HG03521 (cell line): ENCODE data around the gene PPIA.
"Not testable (repeated sequence)": the region's sequence is repeated elsewhere in the genome, so short reads cannot be mapped to it uniquely, and the experiment has no call there.

ENCODE experiments used
- ATAC-seq: cut with Tn5 transposase; IDR thresholded peaks from one replicate; pipeline ENCODE4 v1.9.1; 2021; ENCODE audit warnings: mild to moderate bottlenecking, moderate library complexity; ENCODE audit not compliant: unreplicated experiment

Gene PPIA

DNA sequence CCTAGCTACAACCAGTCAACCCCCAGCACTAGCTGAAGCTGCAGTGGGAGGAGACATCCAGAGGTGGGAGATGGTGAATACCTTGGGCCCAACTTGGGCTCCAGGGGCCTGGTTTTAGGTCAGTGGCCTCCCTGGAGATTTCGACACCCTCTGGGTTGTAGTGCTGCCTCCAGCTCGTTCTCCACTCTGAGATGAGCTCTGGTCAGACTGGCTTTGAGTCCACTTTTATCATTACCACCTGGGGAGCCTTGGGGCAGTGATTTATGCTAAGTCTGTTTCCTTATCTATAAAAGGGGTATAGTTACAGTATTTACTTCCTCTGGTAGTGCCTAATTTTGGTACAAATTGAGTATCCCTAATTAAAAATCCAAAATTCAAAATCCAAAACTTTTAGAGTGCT, 22.8 kb downstream of the PPIA start:
- no peak for ATAC-seq

DNA sequence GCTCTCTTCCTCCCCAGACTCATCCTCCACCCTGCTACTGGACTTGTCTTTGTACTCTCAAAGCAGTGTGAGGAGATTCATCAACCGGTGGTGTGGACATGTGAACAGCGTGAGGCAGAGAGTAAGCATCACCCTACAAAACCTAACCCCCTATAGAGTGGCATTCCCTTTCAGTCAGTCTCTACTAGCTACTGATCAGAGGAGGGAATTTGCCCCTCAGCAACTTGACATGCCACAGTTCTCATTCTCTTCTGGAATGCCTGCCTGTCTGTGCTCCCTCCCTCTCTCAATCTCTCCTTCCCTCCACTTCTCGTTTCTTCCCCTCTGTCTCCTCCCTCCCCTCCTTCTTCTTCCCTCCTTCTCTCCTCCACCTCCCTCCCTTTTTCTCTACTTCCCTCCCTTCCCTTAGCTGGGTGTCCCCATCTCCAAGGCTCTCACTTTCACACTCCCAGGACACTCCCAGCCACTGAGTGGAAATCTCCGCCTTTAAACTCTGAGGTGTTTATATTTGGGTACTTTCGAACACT, 26.8 kb downstream of the PPIA start:
- ATAC-seq: no peak

DNA sequence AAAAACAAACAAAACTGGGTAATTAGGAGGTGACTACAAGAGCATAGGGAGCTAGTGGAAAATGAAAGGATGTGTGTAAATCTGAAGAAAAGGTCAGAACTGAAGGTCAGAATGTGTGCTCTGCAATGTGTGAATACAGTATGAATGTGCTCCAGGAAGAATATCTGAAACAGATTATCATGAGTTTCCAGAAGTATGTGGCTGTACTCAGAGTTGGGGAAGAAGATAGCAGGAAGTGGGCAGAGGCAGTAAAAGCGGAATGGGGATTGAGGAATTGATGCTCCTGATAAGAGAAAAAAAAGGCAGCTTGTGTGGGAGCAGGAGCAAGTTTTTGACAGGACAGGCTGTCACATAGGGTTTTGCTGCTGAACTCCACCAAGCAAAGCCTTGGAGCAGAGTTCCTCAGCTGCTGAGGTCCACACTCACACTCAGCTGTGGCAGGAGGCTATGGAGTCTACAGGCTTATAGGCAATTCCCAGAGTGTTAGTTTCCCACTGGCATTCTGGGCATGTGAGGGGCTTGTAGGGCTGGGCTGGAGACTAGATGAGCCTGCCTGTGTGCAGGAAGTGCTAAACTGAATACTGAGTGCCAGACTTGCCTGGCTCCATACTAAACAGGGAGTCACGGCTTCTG, 28.5 kb downstream of the PPIA start:
- no peak for ATAC-seq

DNA sequence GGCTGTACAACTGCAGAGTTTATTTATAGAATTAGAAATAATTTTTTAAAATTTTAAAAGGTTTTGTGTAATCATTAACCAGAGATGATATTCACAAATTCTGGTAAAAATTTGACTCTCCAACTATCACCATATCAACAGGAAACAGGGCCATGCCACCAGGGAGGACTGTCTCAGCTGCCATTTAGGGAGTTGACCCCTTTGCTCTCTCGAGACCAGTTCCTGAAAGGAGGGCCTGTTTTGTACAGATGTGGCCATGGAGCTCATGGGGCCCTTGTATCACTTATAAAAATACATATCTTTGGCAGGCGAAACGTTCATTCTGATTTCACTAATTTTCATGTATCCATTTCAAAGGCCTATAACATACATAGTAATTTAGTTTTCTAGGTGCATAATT, 31.1 kb downstream of the PPIA start:
- no peak for ATAC-seq

DNA sequence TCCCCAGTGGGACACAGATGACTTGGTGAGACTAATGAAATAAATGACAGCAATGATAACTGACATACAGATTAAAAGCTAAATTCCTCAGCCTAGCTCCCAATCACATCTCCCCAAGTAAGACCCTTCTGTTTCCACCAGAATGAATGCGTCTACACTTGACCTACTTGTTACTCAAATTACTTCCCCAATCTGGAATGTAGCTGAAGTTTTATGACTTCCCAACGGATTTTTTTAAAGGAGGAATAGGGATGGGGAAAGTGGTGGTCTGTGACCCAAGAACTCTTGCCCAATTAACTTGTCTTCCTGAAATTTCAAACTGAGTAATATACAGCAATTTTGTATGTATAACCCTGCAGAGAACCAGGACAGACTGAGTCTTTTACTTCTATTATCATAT, 42.3 kb downstream of the PPIA start:
- no peak for ATAC-seq

DNA sequence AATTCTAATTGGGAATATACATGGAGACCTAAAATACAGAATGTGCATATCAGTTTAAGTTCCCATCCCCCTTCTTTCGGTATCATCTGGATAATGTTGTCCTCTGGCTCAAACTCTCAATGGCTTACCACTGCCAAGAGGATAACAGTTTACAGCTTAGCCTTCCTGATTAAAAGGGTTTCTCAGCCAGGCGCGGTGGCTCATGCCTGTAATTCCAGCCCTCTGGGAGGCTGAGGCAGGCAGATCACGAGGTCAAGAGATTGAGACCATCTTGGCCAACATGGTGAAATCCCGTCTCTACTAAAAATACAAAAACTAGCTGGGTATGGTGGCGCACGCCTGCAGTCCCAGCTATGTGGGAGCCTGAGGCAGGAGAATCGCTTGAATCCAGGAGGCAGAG, 46.2 kb downstream of the PPIA start:
- not testable (repeated sequence) for ATAC-seq

DNA sequence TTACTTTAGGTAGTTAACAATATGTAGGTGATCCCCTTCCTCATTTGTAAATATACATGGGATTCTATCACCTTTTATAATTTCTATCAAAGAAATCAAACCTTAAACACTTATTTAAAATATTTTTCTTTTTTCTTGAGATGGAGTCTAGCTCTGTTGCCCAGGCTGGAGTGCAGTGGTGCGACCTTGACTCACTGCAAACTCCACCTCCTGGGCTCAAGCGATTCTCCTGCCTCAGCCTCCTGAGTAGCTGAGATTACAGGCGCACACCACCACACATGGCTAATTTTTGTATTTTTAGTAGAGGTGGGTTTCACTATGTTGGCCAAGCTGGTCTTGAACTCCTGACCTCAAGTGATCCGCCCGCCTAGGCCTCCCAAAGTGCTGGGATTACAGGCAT, 47.0 kb downstream of the PPIA start:
- not testable (repeated sequence) for ATAC-seq

DNA sequence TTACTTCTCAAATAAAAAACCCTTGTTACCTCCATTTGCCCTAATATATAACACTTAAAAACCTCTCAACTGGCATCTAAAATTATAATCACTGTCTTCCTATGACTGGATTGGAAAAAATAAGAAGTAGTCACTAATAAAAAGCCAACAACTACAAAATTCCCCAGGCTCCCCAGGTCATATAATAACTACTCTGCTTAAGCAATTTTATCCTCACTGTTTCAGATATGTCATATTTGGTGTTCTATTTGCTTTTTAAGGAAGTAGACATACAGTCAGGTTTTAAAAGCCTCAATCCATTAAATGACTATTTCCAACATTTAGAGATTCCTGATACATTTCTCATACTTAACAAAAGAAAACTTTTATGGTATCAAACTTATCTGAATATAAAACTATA, 49.0 kb downstream of the PPIA start:
- ATAC-seq: no peak

DNA sequence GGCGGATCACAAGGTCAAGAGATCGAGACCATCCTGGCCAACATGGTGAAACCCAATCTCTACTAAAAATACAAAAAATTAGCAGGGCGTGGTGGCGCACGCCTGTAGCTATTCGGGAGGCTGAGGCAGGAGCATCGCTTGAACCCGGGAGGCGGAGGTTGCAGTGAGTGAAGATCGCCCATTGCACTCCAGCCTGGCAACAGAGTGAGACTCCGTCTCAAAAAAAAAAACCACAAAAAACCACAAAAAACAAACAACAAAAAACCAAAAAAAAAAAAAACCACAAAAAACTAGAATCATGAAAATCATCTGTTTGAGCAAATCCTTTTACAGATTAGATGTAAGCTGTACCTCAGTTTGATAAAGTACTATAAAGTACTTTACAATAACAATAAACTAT, 49.9 kb downstream of the PPIA start:
- not testable (repeated sequence) for ATAC-seq

DNA sequence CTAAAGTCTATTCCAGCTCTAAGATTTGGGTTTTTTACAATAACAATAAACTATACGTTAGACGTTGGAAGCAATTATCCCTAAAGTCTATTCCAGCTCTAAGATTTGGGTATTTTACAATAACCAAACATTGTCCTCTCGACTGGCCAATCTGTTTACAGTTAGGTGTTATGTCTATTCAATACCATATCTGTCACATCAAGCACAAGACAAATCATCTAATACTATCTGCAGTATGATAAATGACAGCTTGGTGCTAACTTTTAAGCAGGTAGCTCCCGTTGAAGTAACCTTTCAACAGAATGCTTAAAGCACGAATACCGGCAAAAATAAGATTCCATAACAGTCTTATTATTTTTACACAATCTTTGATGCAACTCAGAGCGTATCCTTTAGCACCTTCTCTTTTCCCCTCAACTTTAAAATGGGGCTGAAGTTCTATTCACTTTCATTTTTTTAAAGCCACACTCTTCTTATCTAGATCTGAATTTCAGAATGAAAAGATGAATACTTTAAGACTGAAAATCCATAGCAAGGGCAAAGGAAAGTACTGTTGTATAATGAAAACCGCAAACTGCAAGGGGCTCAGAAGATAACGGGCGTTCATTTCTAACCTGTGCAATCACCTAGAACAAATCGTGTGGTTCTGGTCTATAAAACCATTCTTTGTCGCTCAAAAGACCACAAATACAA, 50.5 kb downstream of the PPIA start:
- no peak for ATAC-seq

DNA sequence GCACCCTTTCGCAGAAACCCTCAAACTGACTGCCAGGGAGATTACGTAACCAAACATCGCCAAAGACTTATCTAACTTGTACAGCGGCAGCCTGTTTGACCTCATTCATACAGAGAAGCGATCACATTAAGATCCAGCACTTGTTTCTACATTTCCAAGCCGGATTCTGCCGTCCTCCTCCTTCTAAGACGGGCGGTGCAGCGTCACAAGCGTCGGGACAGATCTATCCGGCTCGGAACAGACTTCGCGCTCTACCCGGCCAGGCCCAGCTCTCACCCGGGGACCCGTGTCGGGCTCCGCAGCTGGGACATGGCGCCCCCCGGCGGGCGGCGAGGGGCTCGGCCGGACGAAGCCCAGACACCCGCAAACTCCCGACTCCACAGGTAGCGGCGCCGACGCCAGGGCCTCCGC, 51.0 kb downstream of the PPIA start:
- ATAC-seq: peak; percentile 63

DNA sequence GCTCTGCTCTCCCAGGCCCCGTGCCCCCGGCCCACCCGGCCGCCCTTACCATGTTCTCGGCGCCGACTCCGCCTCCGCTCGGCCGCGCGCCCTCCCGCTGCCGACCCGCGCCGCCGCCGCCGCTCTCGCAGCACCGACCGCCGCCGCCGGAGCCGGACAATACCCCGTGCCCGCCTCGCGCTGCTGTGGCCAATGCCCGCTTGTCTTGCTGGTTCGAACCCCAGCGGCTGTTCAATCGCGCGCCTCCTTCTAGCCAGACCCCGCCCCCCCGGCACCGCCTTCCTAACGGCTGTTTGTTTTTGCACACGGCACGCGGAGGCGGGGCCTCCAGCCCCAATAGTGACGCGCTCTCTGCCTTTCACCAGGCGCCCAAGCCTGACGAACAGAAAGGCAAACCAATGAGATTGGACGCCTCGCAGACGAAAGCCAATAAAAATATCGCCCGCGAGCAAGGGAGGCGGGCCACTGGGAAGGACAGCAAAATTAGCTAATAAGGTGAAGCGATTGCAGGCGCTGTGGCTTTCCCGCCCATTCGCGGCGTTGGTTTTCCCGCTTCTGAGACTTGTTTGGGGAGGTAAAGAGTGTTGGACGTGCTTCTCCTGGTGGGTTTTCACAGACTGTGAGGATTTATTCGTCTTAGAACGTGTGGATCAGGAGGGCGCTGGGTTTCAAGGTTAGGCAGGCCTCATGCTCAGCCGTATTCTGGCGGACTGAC, 51.6 kb downstream of the PPIA start, which contains the start of gene H2AZ2:
TSS of gene H2AZ2 (minus strand) at position 168 of the 715 bp plus-strand sequence. CDS start at position 52, 116 bp downstream.
- ATAC-seq: peak; percentile 84

DNA sequence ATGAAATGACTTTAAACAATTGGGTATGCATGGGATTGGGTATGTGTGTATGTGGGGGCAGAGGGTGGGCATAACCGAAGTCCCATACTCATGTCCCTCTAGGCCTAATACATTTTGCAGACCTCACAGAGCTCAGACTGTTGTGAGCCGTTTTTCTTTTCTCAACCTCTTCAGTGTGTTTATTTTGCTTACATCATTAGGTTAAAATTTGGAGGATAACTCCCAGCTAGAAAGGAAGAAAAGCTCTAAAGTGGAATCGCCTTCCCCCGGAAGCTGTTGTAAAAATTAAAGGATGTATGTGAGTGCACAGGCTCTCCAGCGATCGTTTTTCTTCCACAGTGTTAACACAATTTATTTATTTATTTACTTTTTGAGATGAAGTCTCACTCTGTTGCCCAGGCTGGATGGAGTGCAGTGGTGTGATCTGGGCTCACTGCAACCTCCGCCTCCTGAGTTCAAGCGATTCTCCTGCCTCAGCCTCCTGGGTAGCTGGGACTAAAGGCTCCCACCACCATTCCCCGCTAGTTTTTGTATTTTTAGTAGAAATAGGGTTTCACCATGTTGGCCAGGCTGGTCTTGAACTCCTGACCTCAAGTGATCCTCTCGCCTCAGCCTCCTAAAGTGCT, 52.9 kb downstream of the PPIA start:
- no peak for ATAC-seq

DNA sequence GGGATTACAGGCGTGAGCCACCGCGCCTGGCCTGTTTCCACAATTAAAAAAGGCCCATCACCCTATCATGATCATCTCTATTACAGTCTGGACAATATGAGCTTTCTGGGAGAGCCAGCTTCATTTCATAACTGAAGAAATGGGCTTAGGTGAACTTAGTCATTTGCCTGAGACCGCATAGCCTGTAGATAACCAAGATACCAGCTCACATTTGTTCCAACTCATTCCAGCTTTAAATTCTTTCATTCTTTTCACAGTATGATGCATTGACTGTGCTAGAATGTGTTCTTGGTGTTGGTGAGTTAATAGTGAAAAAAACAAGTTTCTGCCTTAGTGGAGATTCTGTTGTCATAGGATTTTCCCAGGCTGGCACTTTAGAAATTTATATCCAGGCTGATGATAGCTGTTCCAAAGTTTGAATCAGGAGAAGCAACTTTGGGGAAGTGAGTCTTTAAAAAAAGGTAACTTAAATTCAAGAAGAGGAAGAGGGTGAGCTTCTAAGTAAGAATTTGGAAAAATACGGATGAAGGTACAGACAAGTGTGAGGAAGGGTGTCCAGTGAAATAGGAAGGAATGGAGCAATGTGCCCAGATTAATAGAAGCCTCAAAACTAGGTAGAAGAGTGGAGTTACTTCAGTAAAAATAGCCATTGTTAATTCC, 53.5 kb downstream of the PPIA start:
- no peak for ATAC-seq

DNA sequence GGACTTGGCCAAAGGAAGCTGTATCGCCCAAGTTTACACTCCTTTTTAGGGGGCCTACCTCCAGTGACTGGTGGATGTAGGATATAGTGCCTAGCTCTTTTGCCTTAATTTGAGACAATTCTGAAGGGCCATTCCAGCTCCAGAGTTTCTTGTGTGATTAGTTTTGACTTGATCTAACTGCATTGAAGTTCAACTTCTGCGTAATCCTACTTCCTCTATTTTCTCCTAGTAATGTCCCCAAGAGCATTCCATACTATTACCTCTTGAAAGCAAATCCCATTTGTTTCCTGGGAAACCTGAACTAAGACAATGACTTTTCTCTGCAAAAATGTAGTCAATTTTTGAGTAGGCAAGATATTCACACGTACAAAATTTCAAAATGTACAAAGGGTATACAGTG, 56.1 kb downstream of the PPIA start:
- no peak for ATAC-seq
